K562 (cell line): ENCODE measurements around the gene UBR1. TPM values are rescaled to one million over a fixed set of nuclear protein-coding genes. Genes with fewer than 3 reads are reported as not detected.

Experiments used
- ATF1 ChIP-seq, 2 experiments: fragments of 450-650 bp in 1 of 2; IDR thresholded peaks; 2 replicates each; pipeline ENCODE4 v1.6.1; 2016; ENCODE audit warnings: missing compliant biosample characterization in 1 of 2, missing genetic modification characterization in 1 of 2
- CBX2 ChIP-seq: fragments of 200-600 bp; sonication (generic); IDR thresholded peaks from one replicate; pipeline ENCODE4 v1.6.1; 2012; ENCODE audit warnings: mild to moderate bottlenecking, low read length, inconsistent platforms; ENCODE audit not compliant: insufficient read depth, poor library complexity, severe bottlenecking
- CCNT2 ChIP-seq: IDR thresholded peaks from 2 replicates; pipeline ENCODE4 v1.6.1; 2011; ENCODE audit warnings: borderline replicate concordance, low read depth, mild to moderate bottlenecking, moderate library complexity, mixed read lengths, low read length; ENCODE audit not compliant: insufficient read length; ENCODE audit errors: extremely low read depth
- CEBPB ChIP-seq: fragments of 450-650 bp; IDR thresholded peaks from 2 replicates; pipeline ENCODE4 v1.6.1; 2016; ENCODE audit warnings: missing genetic modification characterization, missing compliant biosample characterization
- DACH1 ChIP-seq: fragments of 450-650 bp; IDR thresholded peaks from 2 replicates; pipeline ENCODE4 v1.6.1; 2018; ENCODE audit not compliant: partially characterized antibody
- HMGN3 ChIP-seq: IDR thresholded peaks from 2 replicates; pipeline ENCODE4 v1.6.1; 2011; ENCODE audit warnings: borderline replicate concordance, low read depth, mild to moderate bottlenecking, mixed read lengths, low read length; ENCODE audit not compliant: insufficient read length; ENCODE audit errors: extremely low read depth
- NR2C1 ChIP-seq, 2 experiments: fragments of 450-650 bp; IDR thresholded peaks; 2 replicates each; pipeline ENCODE4 v1.6.1; 2017; ENCODE audit warnings: mild to moderate bottlenecking in 2 of 2, antibody characterized with exemption in 1 of 2, inconsistent platforms in 1 of 2, missing compliant biosample characterization in 1 of 2, missing genetic modification characterization in 1 of 2
- POLR2B ChIP-seq: fragments of 450-650 bp; IDR thresholded peaks from 2 replicates; pipeline ENCODE4 v1.6.1; 2018; ENCODE audit warnings: low read depth; ENCODE audit not compliant: partially characterized antibody
- POLR2G ChIP-seq: fragments of 200-400 bp; formaldehyde crosslinking; IDR thresholded peaks from 2 replicates; pipeline ENCODE4 v1.6.1; 2017; ENCODE audit warnings: low read depth, mild to moderate bottlenecking, antibody characterized with exemption, low read length, moderate library complexity
- YY1 ChIP-seq, 3 experiments: IDR thresholded peaks; 2 replicates each; pipeline ENCODE4 v1.6.1; 2011; ENCODE audit warnings: low read length in 2 of 3, mild to moderate bottlenecking in 2 of 3, moderate library complexity in 2 of 3, borderline replicate concordance in 1 of 3, control low read depth in 1 of 3, low read depth in 1 of 3; ENCODE audit not compliant: insufficient read depth in 3 of 3, insufficient replicate concordance in 2 of 3, control insufficient read depth in 1 of 3, insufficient read length in 1 of 3; ENCODE audit errors: extremely low read depth in 1 of 3
- ZNF785 ChIP-seq: fragments of 250-450 bp; sonication (Bioruptor Pico); IDR thresholded peaks from 2 replicates; pipeline ENCODE4 v1.4.0; 2020; ENCODE audit warnings: mild to moderate bottlenecking
- polyA plus RNA-seq, 8 experiments: library from polyadenylated mRNA; depleted of rRNA in 4 of 8; stranded (reverse) in 5 of 8; unstranded in 3 of 8; fragments of >200 nt; fragmentation: Nextera tagmentation in 2 of 8; fragmentation: Illumina TruSeq in 1 of 8; extraction: Ambion mirVana in 2 of 8; extraction: Trizol in 1 of 8; gene quantifications; 2 replicates each; pipeline versions ENCODE4 v1.2.1 to v1.2.3, GENCODE V29; 2011 to 2014; ENCODE audit warnings: inconsistent platforms in 1 of 8, missing spikeins in 1 of 8
- total RNA-seq, 7 experiments: library from RNA; depleted of rRNA in 6 of 7; stranded (reverse); fragments of >200 nt in 6 of 7; fragmentation: Illumina TruSeq in 2 of 7; extraction: Trizol in 2 of 7; gene quantifications; 2 replicates each; pipeline versions ENCODE4 v1.2.1 to v1.2.3, GENCODE V29; 2011 to 2021; ENCODE audit warnings: low replicate concordance in 1 of 7
- TF ChIP-seq, protein P1 (sequence below), 2 experiments: fragments of 200-800 bp in 1 of 2; sonication (Bioruptor generic) in 1 of 2; sonication (generic) in 1 of 2; formaldehyde crosslinking in 1 of 2; IDR thresholded peaks in 1 of 2; conservative IDR thresholded peaks in 1 of 2; 2 replicates each; pipeline versions ENCODE4 v1.5.0 to v1.6.1; 2016 to 2020; ENCODE audit warnings: missing compliant biosample characterization in 1 of 2, missing genetic modification characterization in 1 of 2, missing genetic modification reagents in 1 of 2
- TF ChIP-seq, protein P2 (sequence below): fragments of 450-650 bp; IDR thresholded peaks from 2 replicates; pipeline ENCODE4 v1.6.1; 2018; ENCODE audit not compliant: partially characterized antibody
- TF ChIP-seq, protein P3 (sequence below): fragments of 450-650 bp; IDR thresholded peaks from 2 replicates; pipeline ENCODE4 v1.6.1; 2016; ENCODE audit warnings: antibody characterized with exemption
- TF ChIP-seq, protein P4 (sequence below), 2 experiments: IDR thresholded peaks; 2 replicates each; pipeline ENCODE4 v1.6.1; 2012; ENCODE audit warnings: improper control_type of control experiment in 2 of 2, low read depth in 2 of 2, low read length in 2 of 2, borderline replicate concordance in 1 of 2

The UBR1 gene
- total and polyA plus RNA-seq, 9 of the 15 experiments (the other 6 are each of a cell fraction or from before 2014, with no cell fraction given), result 5.8 to 30.7 (median 15.3) TPM

DNA sequence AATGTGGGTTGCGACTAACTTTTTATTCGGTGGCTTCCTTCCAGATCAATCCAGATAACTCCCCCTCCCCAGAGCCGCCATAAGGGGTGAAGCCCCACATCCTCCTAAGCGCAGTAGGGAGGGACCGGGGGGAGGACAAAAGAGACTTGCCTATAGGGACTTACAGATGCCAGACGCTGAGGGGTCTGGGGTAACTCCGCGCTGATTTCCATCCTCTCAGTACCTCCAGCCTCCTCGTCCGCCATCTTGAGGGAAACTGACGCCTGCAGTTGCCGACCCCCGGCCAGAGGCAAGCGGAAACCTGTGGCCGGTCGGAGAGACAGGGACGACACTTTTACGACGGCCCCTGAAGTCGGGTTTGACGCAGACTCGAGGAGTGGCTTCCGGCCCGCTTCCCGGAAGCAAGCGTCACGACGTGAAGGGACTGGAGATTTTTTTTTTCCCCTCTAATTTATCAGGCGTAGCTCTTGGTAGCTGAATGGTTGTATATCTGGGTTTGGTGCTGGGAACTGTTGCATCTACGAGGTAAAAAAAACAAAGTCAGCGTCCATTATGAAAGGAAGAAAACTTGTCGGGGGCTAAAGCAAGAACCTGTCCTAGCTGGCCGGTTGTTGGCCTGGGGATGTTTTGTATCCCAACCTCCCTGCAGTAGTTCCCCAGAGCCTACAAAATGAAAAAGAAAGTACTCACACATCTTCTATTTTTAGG lies at the start of gene UBR1 (continued):
- TF ChIP-seq, protein P1, sequence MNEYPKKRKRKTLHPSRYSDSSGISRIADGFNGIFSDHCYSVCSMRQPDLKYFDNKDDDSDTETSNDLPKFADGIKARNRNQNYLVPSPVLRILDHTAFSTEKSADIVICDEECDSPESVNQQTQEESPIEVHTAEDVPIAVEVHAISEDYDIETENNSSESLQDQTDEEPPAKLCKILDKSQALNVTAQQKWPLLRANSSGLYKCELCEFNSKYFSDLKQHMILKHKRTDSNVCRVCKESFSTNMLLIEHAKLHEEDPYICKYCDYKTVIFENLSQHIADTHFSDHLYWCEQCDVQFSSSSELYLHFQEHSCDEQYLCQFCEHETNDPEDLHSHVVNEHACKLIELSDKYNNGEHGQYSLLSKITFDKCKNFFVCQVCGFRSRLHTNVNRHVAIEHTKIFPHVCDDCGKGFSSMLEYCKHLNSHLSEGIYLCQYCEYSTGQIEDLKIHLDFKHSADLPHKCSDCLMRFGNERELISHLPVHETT (CRISPR knock-in tag; conservative IDR thresholded peaks at IDR 0.05 in 1 of 2, IDR thresholded peaks at IDR 0.05 in 1 of 2), result peak in 1 of 2 experiments; percentile 43; a peak in 1 of 4 replicates
- TF ChIP-seq CCNT2 (no peak), ATF1 (CRISPR knock-in tag; IDR thresholded peaks at IDR 0.05) (no peak), ATF1 (tag; IDR thresholded peaks at IDR 0.05) (peak; percentile 91), POLR2G (peak; percentile 89), YY1 (IDR thresholded peaks at IDR 0.05; ENCODE audit: borderline replicate concordance in 1 of 3, control insufficient read depth in 1 of 3, extremely low read depth in 1 of 3, insufficient read depth in 3 of 3, insufficient read length in 1 of 3, insufficient replicate concordance in 2 of 3, low read depth in 1 of 3, low read length in 2 of 3) (peak; percentile 35 to 92 (median 88)), DACH1 (no peak), HMGN3 (no peak), CBX2 (no peak), POLR2B (peak; percentile 87), CEBPB (tag) (no peak), ZNF785 (CRISPR knock-in tag) (no peak), NR2C1 (IDR thresholded peaks at IDR 0.05) (no peak), NR2C1 (tag; IDR thresholded peaks at IDR 0.05) (no peak)
- TF ChIP-seq, protein P2, sequence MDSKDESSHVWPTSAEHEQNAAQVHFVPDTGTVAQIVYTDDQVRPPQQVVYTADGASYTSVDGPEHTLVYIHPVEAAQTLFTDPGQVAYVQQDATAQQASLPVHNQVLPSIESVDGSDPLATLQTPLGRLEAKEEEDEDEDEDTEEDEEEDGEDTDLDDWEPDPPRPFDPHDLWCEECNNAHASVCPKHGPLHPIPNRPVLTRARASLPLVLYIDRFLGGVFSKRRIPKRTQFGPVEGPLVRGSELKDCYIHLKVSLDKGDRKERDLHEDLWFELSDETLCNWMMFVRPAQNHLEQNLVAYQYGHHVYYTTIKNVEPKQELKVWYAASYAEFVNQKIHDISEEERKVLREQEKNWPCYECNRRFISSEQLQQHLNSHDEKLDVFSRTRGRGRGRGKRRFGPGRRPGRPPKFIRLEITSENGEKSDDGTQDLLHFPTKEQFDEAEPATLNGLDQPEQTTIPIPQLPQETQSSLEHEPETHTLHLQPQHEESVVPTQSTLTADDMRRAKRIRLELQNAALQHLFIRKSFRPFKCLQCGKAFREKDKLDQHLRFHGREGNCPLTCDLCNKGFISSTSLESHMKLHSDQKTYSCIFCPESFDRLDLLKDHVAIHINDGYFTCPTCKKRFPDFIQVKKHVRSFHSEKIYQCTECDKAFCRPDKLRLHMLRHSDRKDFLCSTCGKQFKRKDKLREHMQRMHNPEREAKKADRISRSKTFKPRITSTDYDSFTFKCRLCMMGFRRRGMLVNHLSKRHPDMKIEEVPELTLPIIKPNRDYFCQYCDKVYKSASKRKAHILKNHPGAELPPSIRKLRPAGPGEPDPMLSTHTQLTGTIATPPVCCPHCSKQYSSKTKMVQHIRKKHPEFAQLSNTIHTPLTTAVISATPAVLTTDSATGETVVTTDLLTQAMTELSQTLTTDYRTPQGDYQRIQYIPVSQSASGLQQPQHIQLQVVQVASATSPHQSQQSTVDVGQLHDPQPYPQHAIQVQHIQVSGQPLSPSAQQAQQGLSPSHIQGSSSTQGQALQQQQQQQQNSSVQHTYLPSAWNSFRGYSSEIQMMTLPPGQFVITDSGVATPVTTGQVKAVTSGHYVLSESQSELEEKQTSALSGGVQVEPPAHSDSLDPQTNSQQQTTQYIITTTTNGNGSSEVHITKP, result no peak
- TF ChIP-seq, protein P3, sequence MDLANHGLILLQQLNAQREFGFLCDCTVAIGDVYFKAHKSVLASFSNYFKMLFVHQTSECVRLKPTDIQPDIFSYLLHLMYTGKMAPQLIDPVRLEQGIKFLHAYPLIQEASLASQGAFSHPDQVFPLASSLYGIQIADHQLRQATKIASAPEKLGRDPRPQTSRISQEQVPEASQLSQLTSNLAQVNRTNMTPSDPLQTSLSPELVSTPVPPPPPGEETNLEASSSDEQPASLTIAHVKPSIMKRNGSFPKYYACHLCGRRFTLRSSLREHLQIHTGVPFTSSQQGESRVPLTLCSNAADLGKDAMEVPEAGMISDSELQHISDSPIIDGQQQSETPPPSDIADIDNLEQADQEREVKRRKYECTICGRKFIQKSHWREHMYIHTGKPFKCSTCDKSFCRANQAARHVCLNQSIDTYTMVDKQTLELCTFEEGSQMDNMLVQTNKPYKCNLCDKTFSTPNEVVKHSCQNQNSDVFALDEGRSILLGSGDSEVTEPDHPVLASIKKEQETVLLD, result 0 out of 2 replicates have a peak, but pooled peaks have one; percentile 45
- TF ChIP-seq, protein P4, sequence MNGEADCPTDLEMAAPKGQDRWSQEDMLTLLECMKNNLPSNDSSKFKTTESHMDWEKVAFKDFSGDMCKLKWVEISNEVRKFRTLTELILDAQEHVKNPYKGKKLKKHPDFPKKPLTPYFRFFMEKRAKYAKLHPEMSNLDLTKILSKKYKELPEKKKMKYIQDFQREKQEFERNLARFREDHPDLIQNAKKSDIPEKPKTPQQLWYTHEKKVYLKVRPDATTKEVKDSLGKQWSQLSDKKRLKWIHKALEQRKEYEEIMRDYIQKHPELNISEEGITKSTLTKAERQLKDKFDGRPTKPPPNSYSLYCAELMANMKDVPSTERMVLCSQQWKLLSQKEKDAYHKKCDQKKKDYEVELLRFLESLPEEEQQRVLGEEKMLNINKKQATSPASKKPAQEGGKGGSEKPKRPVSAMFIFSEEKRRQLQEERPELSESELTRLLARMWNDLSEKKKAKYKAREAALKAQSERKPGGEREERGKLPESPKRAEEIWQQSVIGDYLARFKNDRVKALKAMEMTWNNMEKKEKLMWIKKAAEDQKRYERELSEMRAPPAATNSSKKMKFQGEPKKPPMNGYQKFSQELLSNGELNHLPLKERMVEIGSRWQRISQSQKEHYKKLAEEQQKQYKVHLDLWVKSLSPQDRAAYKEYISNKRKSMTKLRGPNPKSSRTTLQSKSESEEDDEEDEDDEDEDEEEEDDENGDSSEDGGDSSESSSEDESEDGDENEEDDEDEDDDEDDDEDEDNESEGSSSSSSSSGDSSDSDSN (IDR thresholded peaks at IDR 0.05; ENCODE audit: borderline replicate concordance in 1 of 2, low read depth in 2 of 2, low read length in 2 of 2), result 0 out of 4 replicates have a peak, but pooled peaks of 1 of the 2 experiments have one; percentile 44
